Measurements from ENCODE around the gene HSD17B12. TPM values are rescaled to one million over a fixed set of nuclear protein-coding genes. Genes with fewer than 3 reads are reported as not detected.
"Not testable (repeated sequence)": the region's sequence is repeated elsewhere in the genome, so short reads cannot be mapped to it uniquely, and the experiment has no call there.

The HSD17B12 gene
- total RNA-seq, 4 donors from 2014 or later = 37.5 to 47.5 (median 42.2) TPM

GRCh38 chr11:43674560-43674959, 6.0 kb upstream of the HSD17B12 start:
- Histone ChIP-seq H3K9me3 (no peaks in the 10 kb centered on the region), H3K27ac (no peak overlapping the region), H3K27me3 (no peaks in the 10 kb centered on the region), H3K4me1 (peaks cover 0 to 3% (median 0%) of the 10 kb centered on the region in 3 donors), H3K36me3 (no peaks in the 10 kb centered on the region), H3K4me3 (no peak overlapping the region)
- no peak for ATAC-seq
- 50 to 65% methylated on average over 2 to 3 of the region's 3 CpGs for WGBS, 2 donors (ENCODE audit: low coverage in 1 of 2)
- no peak for TF ChIP-seq POLR2A (IDR thresholded peaks at IDR 0.05)
- TF ChIP-seq EP300 (IDR thresholded peaks at IDR 0.05) = no peak
- no peak for TF ChIP-seq CTCF (IDR thresholded peaks at IDR 0.05)
- TF ChIP-seq POLR2AphosphoS5 (IDR thresholded peaks at IDR 0.05) = no peak

DNA sequence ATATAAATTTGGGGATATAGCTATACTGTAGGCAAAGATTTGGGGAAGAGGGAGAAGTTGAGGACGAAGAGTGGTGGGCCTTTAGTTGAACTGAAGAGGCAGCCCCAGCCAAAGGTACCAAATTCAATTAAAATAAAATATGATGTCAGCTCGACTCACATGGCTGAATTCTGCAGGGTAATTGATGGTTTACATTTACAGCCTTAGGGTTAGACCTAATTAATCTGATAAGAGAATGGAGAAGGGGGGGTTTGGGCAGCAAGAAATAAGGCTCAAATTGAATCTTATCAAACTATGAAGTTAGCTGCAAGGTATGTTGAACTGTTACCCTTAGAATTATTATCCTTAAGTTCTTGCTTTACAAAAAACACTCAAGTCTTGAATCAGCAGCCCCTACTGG, 3.6 kb upstream of the HSD17B12 start:
- Histone ChIP-seq H3K4me3 (no peak overlapping the region), H3K27me3 (no peaks in the 10 kb centered on the region), H3K4me1 (peaks cover 3 to 19% (median 3%) of the 10 kb centered on the region in 3 donors), H3K27ac (no peak overlapping the region), H3K9me3 (no peaks in the 10 kb centered on the region), H3K36me3 (no peaks in the 10 kb centered on the region)
- 45 to 60% methylated on average over 2 of the region's 2 CpGs for WGBS, 2 donors (ENCODE audit: low coverage in 1 of 2)
- TF ChIP-seq EP300 (IDR thresholded peaks at IDR 0.05) (no peak), POLR2A (IDR thresholded peaks at IDR 0.05) (no peak), CTCF (IDR thresholded peaks at IDR 0.05) (no peak), POLR2AphosphoS5 (IDR thresholded peaks at IDR 0.05) (no peak)
- no peak for ATAC-seq

- no peak for ATAC-seq
- WGBS, 2 donors (ENCODE audit: low coverage in 1 of 2) = 3 to 4% methylated on average over 11 to 12 of the region's 12 CpGs
- Histone ChIP-seq H3K4me3 (peak overlapping the region; percentile 59 to 65), H3K9me3 (no peaks in the 10 kb centered on the region), H3K27me3 (no peaks in the 10 kb centered on the region), H3K4me1 (peaks cover 5 to 30% (median 6%) of the 10 kb centered on the region in 3 donors), H3K27ac (peak overlapping the region; percentile 73 to 97 (median 93)), H3K36me3 (no peaks in the 10 kb centered on the region)
- TF ChIP-seq CTCF (IDR thresholded peaks at IDR 0.05) (no peak), EP300 (IDR thresholded peaks at IDR 0.05) (no peak), POLR2AphosphoS5 (IDR thresholded peaks at IDR 0.05) (no peak), POLR2A (IDR thresholded peaks at IDR 0.05) (no peak)
Measured at GRCh38 chr11:43681401-43681942, 934 bp downstream of the HSD17B12 start.

- H3K36me3 ChIP-seq, ATAC-seq, H3K9me3 ChIP-seq, H3K27me3 ChIP-seq: not testable (repeated sequence)
- peaks cover 5 to 36% (median 6%) of the 10 kb centered on the region in 3 donors for H3K4me1 ChIP-seq
- H3K4me3 ChIP-seq = peak overlapping the region in 1 of 2 donors; percentile 65
- H3K27ac ChIP-seq = peak overlapping the region in 1 of 4 donors; percentile 97
- WGBS, 2 donors (ENCODE audit: low coverage in 1 of 2) = 23 to 55% methylated on average over 1 to 2 of the region's 11 CpGs
Measured at GRCh38 chr11:43682081-43682480, 1.5 kb downstream of the HSD17B12 start.

GRCh38 chr11:43685440-43685839, 4.9 kb downstream of the HSD17B12 start:
- H3K9me3 ChIP-seq = no peaks in the 10 kb centered on the region
- H3K4me1 ChIP-seq = peaks cover 5 to 39% (median 9%) of the 10 kb centered on the region in 3 donors
- ATAC-seq = no peak
- no peak overlapping the region for H3K27ac ChIP-seq
- TF ChIP-seq CTCF (IDR thresholded peaks at IDR 0.05) = no peak
- no peak for TF ChIP-seq EP300 (IDR thresholded peaks at IDR 0.05)
- TF ChIP-seq POLR2A (IDR thresholded peaks at IDR 0.05) = no peak
- TF ChIP-seq POLR2AphosphoS5 (IDR thresholded peaks at IDR 0.05) = no peak
- H3K36me3 ChIP-seq = no peaks in the 10 kb centered on the region
- H3K4me3 ChIP-seq = no peak overlapping the region
- 75 to 83% methylated on average over 4 of the region's 4 CpGs for WGBS, 2 donors (ENCODE audit: low coverage in 1 of 2)
- H3K27me3 ChIP-seq = no peaks in the 10 kb centered on the region

Measured in gastroesophageal sphincter (tissue), 4 donors.